Osteoblast (primary cell): ENCODE data around the gene ENPP7. TPM values are rescaled to one million over a fixed set of nuclear protein-coding genes. Genes with fewer than 3 reads are reported as not detected.
A peak's percentile ranks its signal among the peaks of the same experiment; 100 is the strongest.

Source experiments
- DNase-seq: peaks from one replicate; pipeline ENCODE4 v3.0.0; 2011; ENCODE audit warnings: low spot score, mixed read lengths; ENCODE audit not compliant: insufficient read length; ENCODE audit errors: missing footprints
- H2AFZ ChIP-seq: 2 replicates; pipeline ENCODE4 v1.6.0; 2011; ENCODE audit warnings: mild to moderate bottlenecking, low read length
- H3K27ac ChIP-seq: 2 replicates; pipeline ENCODE4 v1.5.1; 2011; ENCODE audit warnings: mild to moderate bottlenecking, low read depth, low read length, moderate library complexity
- H3K27me3 ChIP-seq: 2 replicates; pipeline ENCODE4 v1.6.0; 2012; ENCODE audit warnings: mild to moderate bottlenecking, control low read depth, inconsistent platforms, low read length, moderate library complexity; ENCODE audit not compliant: insufficient read depth
- H3K36me3 ChIP-seq: 2 replicates; pipeline ENCODE4 v1.5.1; 2011; ENCODE audit warnings: mild to moderate bottlenecking, low read length, control low read depth, moderate library complexity; ENCODE audit not compliant: insufficient read depth
- H3K4me1 ChIP-seq: 2 replicates; pipeline ENCODE4 v1.5.1; 2011; ENCODE audit warnings: mild to moderate bottlenecking, low read length, control low read depth, moderate library complexity; ENCODE audit not compliant: insufficient read depth
- H3K4me2 ChIP-seq: 2 replicates; pipeline ENCODE4 v1.6.0; 2011; ENCODE audit warnings: mild to moderate bottlenecking, low read length; ENCODE audit not compliant: insufficient read depth
- H3K4me3 ChIP-seq: fragments of 200-600 bp; sonication (generic); 3 replicates; pipeline ENCODE4 v1.5.1; 2012; ENCODE audit warnings: mild to moderate bottlenecking, low read length, inconsistent platforms; ENCODE audit not compliant: insufficient read depth
- H3K79me2 ChIP-seq: 2 replicates; pipeline ENCODE4 v1.6.0; 2012; ENCODE audit warnings: mild to moderate bottlenecking, low read length, control low read depth, inconsistent platforms; ENCODE audit not compliant: insufficient read depth
- H3K9me3 ChIP-seq: 2 replicates; pipeline ENCODE4 v1.5.1; 2011; ENCODE audit warnings: low read depth, low read length, control low read depth
- H4K20me1 ChIP-seq: 2 replicates; pipeline ENCODE4 v1.6.0; 2012; ENCODE audit warnings: mild to moderate bottlenecking, low read length, control low read depth; ENCODE audit not compliant: insufficient read depth
- CTCF ChIP-seq: IDR thresholded peaks from 2 replicates; pipeline ENCODE4 v1.5.1; 2011; ENCODE audit warnings: mild to moderate bottlenecking, low read depth, low read length, moderate library complexity; ENCODE audit errors: extremely low read depth
- total RNA-seq: library from RNA; depleted of rRNA; stranded (reverse); fragments of >200 nt; gene quantifications from 2 replicates; pipeline ENCODE4 v1.2.3, GENCODE V29; 2012

ENPP7 gene
- not detected in 2 replicates for total RNA-seq

GRCh38 chr17:79730769-79731483 lies at the start of gene ENPP7:
Gene ENPP7 (plus strand): TSS chr17:79730943. CDS start chr17:79731140, 197 bp downstream.
- no peaks in the 10 kb centered on the region for H3K36me3 ChIP-seq
- H4K20me1 ChIP-seq: no peaks in the 10 kb centered on the region
- no peak within 1 kb of the TSS for H3K27ac ChIP-seq
- no peaks in the 10 kb centered on the region for H3K79me2 ChIP-seq
- no peak within 1 kb of the TSS for H3K4me3 ChIP-seq
- no peaks in the 10 kb centered on the region for H3K9me3 ChIP-seq
- peak; percentile 39 for DNase-seq
- no peak for TF ChIP-seq CTCF
- H2AFZ ChIP-seq: no peak within 1 kb of the TSS
- no peaks in the 10 kb centered on the region for H3K27me3 ChIP-seq
- H3K4me2 ChIP-seq: no peak within 1 kb of the TSS
- H3K4me1 ChIP-seq: peaks cover 3% of the 10 kb centered on the region

- Histone ChIP-seq H4K20me1 (no peaks in the 10 kb centered on the region), H3K4me1 (no peaks in the 10 kb centered on the region), H2AFZ (no peak overlapping the region), H3K79me2 (no peaks in the 10 kb centered on the region), H3K4me3 (no peak overlapping the region), H3K36me3 (no peaks in the 10 kb centered on the region), H3K27ac (no peak overlapping the region), H3K9me3 (no peaks in the 10 kb centered on the region), H3K27me3 (peaks cover 8% of the 10 kb centered on the region), H3K4me2 (no peak overlapping the region)
- peak; percentile 79 for DNase-seq
- TF ChIP-seq CTCF: no peak
These were observed 49.6 kb upstream of the ENPP7 start for GRCh38 chr17:79681101-79681621.

GRCh38 chr17:79681628-79682261 lies 49.0 kb upstream of the ENPP7 start:
- DNase-seq: no peak
- no peaks in the 10 kb centered on the region for H3K79me2 ChIP-seq
- H3K4me1 ChIP-seq: no peaks in the 10 kb centered on the region
- no peaks in the 10 kb centered on the region for H4K20me1 ChIP-seq
- no peaks in the 10 kb centered on the region for H3K9me3 ChIP-seq
- no peak overlapping the region for H2AFZ ChIP-seq
- H3K27me3 ChIP-seq: peaks cover 8% of the 10 kb centered on the region
- no peak overlapping the region for H3K4me3 ChIP-seq
- H3K27ac ChIP-seq: no peak overlapping the region
- no peak for TF ChIP-seq CTCF
- H3K4me2 ChIP-seq: no peak overlapping the region
- H3K36me3 ChIP-seq: no peaks in the 10 kb centered on the region

- H3K79me2 ChIP-seq: no peaks in the 10 kb centered on the region
- peaks cover 13% of the 10 kb centered on the region for H3K27me3 ChIP-seq
- no peak overlapping the region for H3K4me2 ChIP-seq
- H4K20me1 ChIP-seq: no peaks in the 10 kb centered on the region
- no peak overlapping the region for H3K4me3 ChIP-seq
- peak; percentile 90 for DNase-seq
- TF ChIP-seq CTCF: no peak
- H3K9me3 ChIP-seq: no peaks in the 10 kb centered on the region
- H3K4me1 ChIP-seq: no peaks in the 10 kb centered on the region
- H3K27ac ChIP-seq: no peak overlapping the region
- no peak overlapping the region for H2AFZ ChIP-seq
- no peaks in the 10 kb centered on the region for H3K36me3 ChIP-seq
These were observed 47.4 kb upstream of the ENPP7 start for GRCh38 chr17:79683365-79683764.
